B cell (primary cell): ENCODE results near the gene GEMIN7. TPM values are rescaled to one million over a fixed set of nuclear protein-coding genes. Genes with fewer than 3 reads are reported as not detected.

Experiments
- ATAC-seq: fragments of 200-7000 bp; cut with Tn5 transposase; one replicate; pipeline ENCODE4 v1.10.0; 2021; ENCODE audit warnings: low read depth, mild to moderate bottlenecking, moderate number of reproducible peaks, moderate library complexity
- CTCF ChIA-PET: fragments of 350-600 bp; sonication (Branson Sonifier 250); formaldehyde crosslinking; loops from one replicate; lab custom pipeline; 2021; ENCODE audit warnings: antibody characterized with exemption, inconsistent platforms; lab: Charles Lee
- POLR2A ChIA-PET: fragments of 350-600 bp; sonication (Branson Sonifier 250); formaldehyde crosslinking; loops from one replicate; lab custom pipeline; 2021; ENCODE audit warnings: antibody characterized with exemption; lab: Charles Lee
- DNase-seq: peaks from one replicate; pipeline ENCODE4 v3.0.0; 2013
- H2AFZ ChIP-seq: 2 replicates; pipeline ENCODE4 v1.6.1; 2012; ENCODE audit warnings: mild to moderate bottlenecking, low read depth, low read length; ENCODE audit not compliant: insufficient read depth, poor library complexity, severe bottlenecking
- H3K27ac ChIP-seq, 2 donors: 1 replicate in 1 of 2; 2 replicates in 1 of 2; pipeline ENCODE4 v1.5.1; 2012 to 2013; ENCODE audit warnings: low read length in 2 of 2, mild to moderate bottlenecking in 2 of 2, moderate library complexity in 1 of 2
- H3K27me3 ChIP-seq, 4 experiments: fragments of 200-600 bp in 1 of 4; sonication (generic) in 1 of 4; replicated peaks in 1 of 4; 1 replicate in 2 of 4; 2 replicates in 2 of 4; pipeline versions ENCODE4 v1.6.1 to v1.7.0; 2013 to 2016; ENCODE audit warnings: low read length in 3 of 4, mild to moderate bottlenecking in 2 of 4, mixed read lengths in 1 of 4, moderate library complexity in 1 of 4; ENCODE audit not compliant: insufficient read depth in 4 of 4, control insufficient read depth in 3 of 4; ENCODE audit errors: control extremely low read depth in 1 of 4
- H3K36me3 ChIP-seq, 2 experiments: replicated peaks in 1 of 2; 1 replicate in 1 of 2; 2 replicates in 1 of 2; pipeline versions ENCODE4 v1.6.1 to v1.7.1; 2013; ENCODE audit warnings: low read length in 1 of 2; ENCODE audit not compliant: insufficient read depth in 2 of 2, control insufficient read depth in 1 of 2; ENCODE audit errors: control extremely low read depth in 1 of 2, extremely low read depth in 1 of 2
- H3K4me1 ChIP-seq, 2 donors: fragments of 200-600 bp in 1 of 2; sonication (generic) in 1 of 2; 1 replicate in 1 of 2; 2 replicates in 1 of 2; pipeline versions ENCODE4 v1.5.1 to v1.6.1; 2013 to 2017; ENCODE audit warnings: low read length in 2 of 2; ENCODE audit not compliant: control insufficient read depth in 2 of 2, insufficient read depth in 2 of 2
- H3K4me2 ChIP-seq: replicated peaks from 2 replicates; pipeline ENCODE3; 2012; ENCODE audit warnings: mild to moderate bottlenecking, low read depth, low read length; ENCODE audit not compliant: poor library complexity, severe bottlenecking
- H3K4me3 ChIP-seq, 5 experiments: fragments of 200-600 bp in 1 of 5; sonication (generic) in 1 of 5; 1 replicate in 3 of 5; 2 replicates in 2 of 5; pipeline versions ENCODE4 v1.5.1 to v1.7.0; 2011 to 2016; ENCODE audit warnings: low read length in 4 of 5, mild to moderate bottlenecking in 4 of 5, low read depth in 2 of 5, control low read depth in 1 of 5, moderate library complexity in 1 of 5; ENCODE audit not compliant: insufficient read depth in 1 of 5; ENCODE audit errors: control extremely low read depth in 1 of 5, extremely low read depth in 1 of 5
- H3K79me2 ChIP-seq: fragments of 200-600 bp; sonication (generic); one replicate; pipeline ENCODE4 v1.6.0; 2016; ENCODE audit warnings: low read length; ENCODE audit not compliant: control insufficient read depth, insufficient read depth
- H3K9ac ChIP-seq: fragments of 200-600 bp; sonication (generic); 2 replicates; pipeline ENCODE4 v1.6.1; 2017; ENCODE audit warnings: mild to moderate bottlenecking, low read length, moderate library complexity
- H3K9me3 ChIP-seq, 3 donors: one replicate each; pipeline versions ENCODE4 v1.6.1 to v1.7.1; 2013; ENCODE audit warnings: low read length in 2 of 3; ENCODE audit not compliant: control insufficient read depth in 2 of 3, insufficient read depth in 1 of 3; ENCODE audit errors: control extremely low read depth in 1 of 3
- H4K20me1 ChIP-seq: 2 replicates; pipeline ENCODE4 v1.6.0; 2012; ENCODE audit warnings: mild to moderate bottlenecking, low read length; ENCODE audit not compliant: insufficient read depth, control insufficient read depth, poor library complexity, severe bottlenecking
- H3K27ac Mint-ChIP-seq: one replicate; pipeline ENCODE4 v1.8.0; 2021; ENCODE audit warnings: mixed read lengths
- H3K27me3 Mint-ChIP-seq: one replicate; pipeline ENCODE4 v1.8.0; 2021; ENCODE audit warnings: mixed read lengths
- H3K4me1 Mint-ChIP-seq: one replicate; pipeline ENCODE4 v1.8.0; 2021; ENCODE audit warnings: mixed read lengths
- H3K4me3 Mint-ChIP-seq: one replicate; pipeline ENCODE4 v1.8.0; 2021; ENCODE audit warnings: mixed read lengths
- H3K9me3 Mint-ChIP-seq: one replicate; pipeline ENCODE4 v1.8.0; 2022; ENCODE audit warnings: mixed read lengths; ENCODE audit not compliant: insufficient read depth
- CTCF ChIP-seq: fragments of 200-600 bp; IDR thresholded peaks from one replicate; pipeline ENCODE4 v1.8.0; 2022; ENCODE audit warnings: antibody characterized with exemption, mild to moderate bottlenecking
- EZH2 ChIP-seq: IDR thresholded peaks from 2 replicates; pipeline ENCODE4 v1.6.1; 2012; ENCODE audit warnings: borderline replicate concordance, low read depth, mild to moderate bottlenecking, moderate library complexity, low read length; ENCODE audit not compliant: insufficient read depth, poor library complexity, severe bottlenecking
- WGBS: methylation state at CpG from one replicate; pipeline ENCODE4 v1.1.5; 2013; ENCODE audit warnings: missing lambda C conversion rate; ENCODE audit not compliant: insufficient coverage; 5-methylcytosine and 5-hydroxymethylcytosine counted together
- intact Hi-C: fragments of 100-400 bp; cut with micrococcal nuclease; formaldehyde crosslinking; loops from one replicate; pipeline ENCODE4 v1.10.0; 2022
- polyA plus RNA-seq: library from polyadenylated mRNA; depleted of rRNA; stranded (reverse); fragments of >200 nt; gene quantifications from 2 replicates; pipeline ENCODE4 v1.2.3, GENCODE V29; 2012
- total RNA-seq, 2 donors: library from RNA; stranded (reverse); fragments of 120-200 nt in 1 of 2; gene quantifications; 1 replicate in 1 of 2; 2 replicates in 1 of 2; pipeline versions ENCODE4 v1.2.3 to v1.2.4, GENCODE V29; 2013 to 2022

Gene GEMIN7
- total and polyA plus RNA-seq, 2 donors (not counting 1 experiment from before 2014, with no cell fraction given) = 43.0 to 89.4 TPM

- peaks cover 74 to 88% of the 10 kb centered on the region in 2 donors for H3K4me1 ChIP-seq
- H3K4me2 ChIP-seq = peak overlapping the region; percentile 37
- CTCF ChIA-PET = interaction anchor here (0.6 to 4.1 kb wide), 7 partner anchors 9 to 97 kb away, joined by 3 to 24 read pairs (median 6); partner anchors contain the start of gene CLASRP
These were observed 29.9 kb upstream of the GEMIN7 start for GRCh38 chr19:45049073-45049736.

GRCh38 chr19:45050036-45050435 lies 29.0 kb upstream of the GEMIN7 start:
- peak overlapping the region; percentile 61 to 78 for H3K27ac ChIP-seq
- ChIA-PET CTCF (interaction anchor here (1.2 to 4.1 kb wide), 6 partner anchors 8 to 98 kb away, joined by 3 to 24 read pairs (median 6); partner anchors contain the start of gene CLASRP), POLR2A (interaction anchor here (1.2 to 1.4 kb wide), 2 partner anchors 11 to 48 kb away, joined by 3 to 6 read pairs; partner anchors contain the start of gene CLASRP)
- DNase-seq (no peak), ATAC-seq (no peak)
- peak overlapping the region; percentile 37 for H3K4me2 ChIP-seq
- intact Hi-C loops = no loop called here
- H3K9me3 Mint-ChIP-seq = no peaks in the 10 kb centered on the region
- H3K79me2 ChIP-seq = peaks cover 87% of the 10 kb centered on the region
- TF ChIP-seq CTCF (no peak), EZH2 (no peak)
- peak overlapping the region; percentile 8 for H3K4me3 Mint-ChIP-seq
- peaks cover 1 to 49% of the 10 kb centered on the region in 2 experiments for H3K36me3 ChIP-seq
- no peaks in the 10 kb centered on the region for H3K27me3 Mint-ChIP-seq
- peaks cover 15% of the 10 kb centered on the region for H4K20me1 ChIP-seq
- peaks cover 77% of the 10 kb centered on the region for H3K4me1 Mint-ChIP-seq
- no peaks in the 10 kb centered on the region for H3K27me3 ChIP-seq
- no peaks in the 10 kb centered on the region for H3K9me3 ChIP-seq
- 100% methylated on average over 4 of the region's 6 CpGs for WGBS
- H3K4me1 ChIP-seq = peaks cover 74 to 94% of the 10 kb centered on the region in 2 donors
- no peak overlapping the region for H2AFZ ChIP-seq
- no peak overlapping the region for H3K9ac ChIP-seq
- H3K27ac Mint-ChIP-seq = peak overlapping the region; percentile 96
- no peak overlapping the region for H3K4me3 ChIP-seq

More at GRCh38 chr19:45049073-45049736, 29.9 kb upstream of the GEMIN7 start:
- H3K36me3 ChIP-seq = peaks cover 0 to 49% of the 10 kb centered on the region in 2 experiments
- intact Hi-C loops = no loop called here
- H3K9me3 ChIP-seq = no peaks in the 10 kb centered on the region
- 96% methylated on average over 8 of the region's 8 CpGs for WGBS
- DNase-seq (no peak), ATAC-seq (no peak)
- peaks cover 87% of the 10 kb centered on the region for H3K79me2 ChIP-seq
- Mint-ChIP-seq H3K4me3 (peak overlapping the region; percentile 8), H3K27ac (peak overlapping the region; percentile 96), H3K27me3 (no peaks in the 10 kb centered on the region), H3K9me3 (no peaks in the 10 kb centered on the region), H3K4me1 (peaks cover 76% of the 10 kb centered on the region)
- no peak for TF ChIP-seq EZH2
- H2AFZ ChIP-seq = no peak overlapping the region
- H4K20me1 ChIP-seq = peaks cover 12% of the 10 kb centered on the region
- H3K27ac ChIP-seq = peak overlapping the region; percentile 61 to 78
- H3K27me3 ChIP-seq = no peaks in the 10 kb centered on the region
- POLR2A ChIA-PET = interaction anchor here (0.7 to 1.4 kb wide), 3 partner anchors 10 to 47 kb away, joined by 3 to 6 read pairs (median 3); partner anchors contain the start of gene CLASRP
- no peak overlapping the region for H3K4me3 ChIP-seq
- H3K9ac ChIP-seq = no peak overlapping the region
